Measurements from ENCODE around the gene RNF103.

- no peak for TF ChIP-seq CTCF (IDR thresholded peaks at IDR 0.05)
- no peak for TF ChIP-seq MAX (IDR thresholded peaks at IDR 0.05; ENCODE audit: low read depth)
- no peak for TF ChIP-seq JUND (IDR thresholded peaks at IDR 0.05)
- TF ChIP-seq RAD21 (IDR thresholded peaks at IDR 0.05; ENCODE audit: low read length) = no peak
- TF ChIP-seq EZH2phosphoT487 (IDR thresholded peaks at IDR 0.05; ENCODE audit: borderline replicate concordance, low read depth) = no peak
- TF ChIP-seq MXI1 (IDR thresholded peaks at IDR 0.05; ENCODE audit: low read depth, low read length) = no peak
- no peak for TF ChIP-seq USF2 (IDR thresholded peaks at IDR 0.05; ENCODE audit: borderline replicate concordance, low read depth, low read length)
These were observed 24.7 kb downstream of the RNF103 start for GRCh38 chr2:86598966-86599365.

All from SK-N-SH (cell line).